SHP77 treated with DMSO at 0.1 percent for 48 hours (cell line): ENCODE data around the gene NKAIN2.

ENCODE experiments used
- DNase-seq: peaks from one replicate; lab custom pipeline; 2025; lab: John Stamatoyannopoulos, UW

Gene NKAIN2

GRCh38 chr6:124769811-124770544 lies 966.3 kb downstream of the NKAIN2 start:
- DNase-seq, result no peak

- DNase-seq, result no peak
These were observed 967.1 kb downstream of the NKAIN2 start for GRCh38 chr6:124770784-124771183.

GRCh38 chr6:124772733-124773319 lies 969.2 kb downstream of the NKAIN2 start:
- no peak for DNase-seq

GRCh38 chr6:124775121-124775520 lies 971.5 kb downstream of the NKAIN2 start:
- DNase-seq, result no peak

- DNase-seq, result no peak
These were observed 974.2 kb downstream of the NKAIN2 start for GRCh38 chr6:124777863-124778262.

- DNase-seq, result no peak
These were observed 977.0 kb downstream of the NKAIN2 start for GRCh38 chr6:124780623-124781022.

- DNase-seq, result no peak
These were observed 979.7 kb downstream of the NKAIN2 start for GRCh38 chr6:124783344-124783743.

GRCh38 chr6:124791156-124791555 lies 987.5 kb downstream of the NKAIN2 start:
- DNase-seq, result no peak

GRCh38 chr6:124792386-124792785 lies 988.7 kb downstream of the NKAIN2 start:
- no peak for DNase-seq

- no peak for DNase-seq
These were observed 989.7 kb downstream of the NKAIN2 start for GRCh38 chr6:124793398-124793797.

- peak; percentile 46 for DNase-seq
These were observed 992.2 kb downstream of the NKAIN2 start for GRCh38 chr6:124795643-124796463.

GRCh38 chr6:124796464-124796970 lies 992.9 kb downstream of the NKAIN2 start:
- DNase-seq, result no peak

- DNase-seq, result no peak
These were observed 993.6 kb downstream of the NKAIN2 start for GRCh38 chr6:124797224-124797623.

- DNase-seq, result no peak
These were observed 995.4 kb downstream of the NKAIN2 start for GRCh38 chr6:124798942-124799496.

GRCh38 chr6:124799638-124800037 lies 996.0 kb downstream of the NKAIN2 start:
- DNase-seq, result no peak

- no peak for DNase-seq
These were observed 996.6 kb downstream of the NKAIN2 start for GRCh38 chr6:124800222-124800621.

- DNase-seq, result no peak
These were observed 1008.4 kb downstream of the NKAIN2 start for GRCh38 chr6:124812067-124812466.

GRCh38 chr6:124819346-124819745 lies 1015.7 kb downstream of the NKAIN2 start:
- DNase-seq, result no peak

- no peak for DNase-seq
These were observed 1018.5 kb downstream of the NKAIN2 start for GRCh38 chr6:124822204-124822613.

GRCh38 chr6:124822721-124823120 lies 1019.1 kb downstream of the NKAIN2 start:
- DNase-seq, result no peak

- DNase-seq, result no peak
These were observed 1019.8 kb downstream of the NKAIN2 start for GRCh38 chr6:124823240-124824111.
